Stomach (tissue), 4 donors: ENCODE results near the gene LCN6.

ENCODE experiments used
- CTCF ChIP-seq, 7 experiments: fragments of 450-650 bp in 4 of 7; fragments of 200-600 bp in 3 of 7; sonication (generic) in 3 of 7; IDR thresholded peaks; one replicate each; pipeline ENCODE4 v1.5.1; 2016 to 2019; ENCODE audit warnings: antibody characterized with exemption in 7 of 7, control low read depth in 2 of 7, mild to moderate bottlenecking in 1 of 7
- EP300 ChIP-seq: sonication (generic); formaldehyde crosslinking; IDR thresholded peaks from one replicate; pipeline ENCODE4 v1.6.1; 2017; ENCODE audit warnings: antibody characterized with exemption
- POLR2A ChIP-seq, 4 donors: fragments of 450-650 bp; IDR thresholded peaks; one replicate each; pipeline ENCODE4 v1.6.1; 2016; ENCODE audit warnings: antibody characterized with exemption in 4 of 4, control low read depth in 2 of 4, mild to moderate bottlenecking in 1 of 4, moderate library complexity in 1 of 4

- no peak for TF ChIP-seq POLR2A (IDR thresholded peaks at IDR 0.05)
- no peak for TF ChIP-seq CTCF (IDR thresholded peaks at IDR 0.05)
- no peak for TF ChIP-seq EP300
Observed at GRCh38 chr9:136728548-136729123, 19.7 kb downstream of the LCN6 start.
